ENCODE results near the gene TXNDC8.

TXNDC8 gene

DNA sequence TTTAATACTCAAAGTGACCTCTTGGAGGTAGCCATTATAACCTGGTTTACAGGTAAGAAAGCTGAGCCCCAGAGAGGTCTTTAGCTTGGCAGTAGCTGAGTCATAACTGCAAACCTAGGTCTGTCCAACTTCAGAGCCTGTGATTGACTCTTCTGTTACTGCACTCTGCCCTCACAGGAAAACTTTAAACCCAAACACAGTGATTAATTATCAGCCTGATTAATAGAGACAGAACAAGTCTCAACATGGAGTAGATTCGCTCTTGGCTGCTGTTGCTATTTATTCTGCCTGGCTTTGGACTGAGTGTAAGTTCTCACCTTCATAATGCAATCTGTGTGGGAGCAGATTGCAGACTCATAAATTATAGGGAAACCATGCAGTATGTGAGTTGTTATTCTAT is 53.9 kb downstream of the TXNDC8 start:
- H2AFZ ChIP-seq (ENCODE audit: low read length), result no peak overlapping the region
- H3K4me1 ChIP-seq (ENCODE audit: insufficient read depth, low read length, severe bottlenecking), result no peaks in the 10 kb centered on the region
- H3K9me3 ChIP-seq (ENCODE audit: low read length), result no peaks in the 10 kb centered on the region
- no peaks in the 10 kb centered on the region for H3K9me2 ChIP-seq (ENCODE audit: low read depth, low read length)
- no peak overlapping the region for H3K27ac ChIP-seq (ENCODE audit: low read depth, low read length, poor library complexity, severe bottlenecking)
- no peak overlapping the region for H3K4me3 ChIP-seq (ENCODE audit: low read depth, low read length, poor library complexity, severe bottlenecking)
- no peak overlapping the region for H3K9ac ChIP-seq (ENCODE audit: low read length)
- H3K4me2 ChIP-seq (ENCODE audit: low read length), result no peak overlapping the region
- no peaks in the 10 kb centered on the region for H3K79me2 ChIP-seq (ENCODE audit: insufficient read depth, low read length)
- peaks cover 5% of the 10 kb centered on the region; the same call in 1 of the 2 replicates for H3K27me3 ChIP-seq (ENCODE audit: insufficient read depth, low read length)
- no peaks in the 10 kb centered on the region for H3F3A ChIP-seq (ENCODE audit: insufficient read depth, low read length)
- no peaks in the 10 kb centered on the region for H3K36me3 ChIP-seq (ENCODE audit: insufficient read depth, low read length)
- H4K20me1 ChIP-seq (ENCODE audit: insufficient read depth, low read length), result no peaks in the 10 kb centered on the region
- no peak for TF ChIP-seq EZH2 (IDR thresholded peaks at IDR 0.05; ENCODE audit: borderline replicate concordance, low read length)
- TF ChIP-seq, protein P1, sequence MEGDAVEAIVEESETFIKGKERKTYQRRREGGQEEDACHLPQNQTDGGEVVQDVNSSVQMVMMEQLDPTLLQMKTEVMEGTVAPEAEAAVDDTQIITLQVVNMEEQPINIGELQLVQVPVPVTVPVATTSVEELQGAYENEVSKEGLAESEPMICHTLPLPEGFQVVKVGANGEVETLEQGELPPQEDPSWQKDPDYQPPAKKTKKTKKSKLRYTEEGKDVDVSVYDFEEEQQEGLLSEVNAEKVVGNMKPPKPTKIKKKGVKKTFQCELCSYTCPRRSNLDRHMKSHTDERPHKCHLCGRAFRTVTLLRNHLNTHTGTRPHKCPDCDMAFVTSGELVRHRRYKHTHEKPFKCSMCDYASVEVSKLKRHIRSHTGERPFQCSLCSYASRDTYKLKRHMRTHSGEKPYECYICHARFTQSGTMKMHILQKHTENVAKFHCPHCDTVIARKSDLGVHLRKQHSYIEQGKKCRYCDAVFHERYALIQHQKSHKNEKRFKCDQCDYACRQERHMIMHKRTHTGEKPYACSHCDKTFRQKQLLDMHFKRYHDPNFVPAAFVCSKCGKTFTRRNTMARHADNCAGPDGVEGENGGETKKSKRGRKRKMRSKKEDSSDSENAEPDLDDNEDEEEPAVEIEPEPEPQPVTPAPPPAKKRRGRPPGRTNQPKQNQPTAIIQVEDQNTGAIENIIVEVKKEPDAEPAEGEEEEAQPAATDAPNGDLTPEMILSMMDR (IDR thresholded peaks at IDR 0.05; ENCODE audit: low read length), result no peak

DNA sequence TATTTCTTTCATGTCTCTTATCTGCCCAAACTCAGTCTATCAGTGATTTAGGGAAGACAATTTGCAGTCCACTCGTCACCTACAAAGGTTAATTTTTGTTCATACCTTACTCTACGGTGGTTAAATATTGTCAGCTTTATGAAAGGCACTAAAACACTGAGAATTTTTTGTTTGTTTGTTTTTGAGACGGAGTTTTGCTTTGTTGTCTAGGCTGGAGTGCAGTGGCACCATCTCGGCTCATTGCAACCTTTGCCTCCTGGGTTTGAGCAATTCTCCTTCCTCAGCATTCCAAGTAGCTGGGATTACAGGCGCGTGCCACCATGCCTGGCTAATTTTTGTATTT is 55.0 kb downstream of the TXNDC8 start:
- H3K4me2 ChIP-seq (ENCODE audit: low read length), result no peak overlapping the region
- no peaks in the 10 kb centered on the region for H3K9me2 ChIP-seq (ENCODE audit: low read depth, low read length)
- no peak overlapping the region for H3K27ac ChIP-seq (ENCODE audit: low read depth, low read length, poor library complexity, severe bottlenecking)
- H3K4me1 ChIP-seq (ENCODE audit: insufficient read depth, low read length, severe bottlenecking), result no peaks in the 10 kb centered on the region
- H3F3A ChIP-seq (ENCODE audit: insufficient read depth, low read length), result no peaks in the 10 kb centered on the region
- H3K27me3 ChIP-seq (ENCODE audit: insufficient read depth, low read length), result peaks cover 5% of the 10 kb centered on the region; the same call in 1 of the 2 replicates
- no peaks in the 10 kb centered on the region for H4K20me1 ChIP-seq (ENCODE audit: insufficient read depth, low read length)
- H3K9ac ChIP-seq (ENCODE audit: low read length), result no peak overlapping the region
- no peak overlapping the region for H2AFZ ChIP-seq (ENCODE audit: low read length)
- TF ChIP-seq EZH2 (IDR thresholded peaks at IDR 0.05; ENCODE audit: borderline replicate concordance, low read length), result no peak
- TF ChIP-seq, protein P1 (IDR thresholded peaks at IDR 0.05; ENCODE audit: low read length), result no peak
- H3K4me3 ChIP-seq (ENCODE audit: low read depth, low read length, poor library complexity, severe bottlenecking), result no peak overlapping the region
- H3K79me2 ChIP-seq (ENCODE audit: insufficient read depth, low read length), result no peaks in the 10 kb centered on the region
- no peaks in the 10 kb centered on the region for H3K9me3 ChIP-seq (ENCODE audit: low read length)
- no peaks in the 10 kb centered on the region for H3K36me3 ChIP-seq (ENCODE audit: insufficient read depth, low read length)

DNA sequence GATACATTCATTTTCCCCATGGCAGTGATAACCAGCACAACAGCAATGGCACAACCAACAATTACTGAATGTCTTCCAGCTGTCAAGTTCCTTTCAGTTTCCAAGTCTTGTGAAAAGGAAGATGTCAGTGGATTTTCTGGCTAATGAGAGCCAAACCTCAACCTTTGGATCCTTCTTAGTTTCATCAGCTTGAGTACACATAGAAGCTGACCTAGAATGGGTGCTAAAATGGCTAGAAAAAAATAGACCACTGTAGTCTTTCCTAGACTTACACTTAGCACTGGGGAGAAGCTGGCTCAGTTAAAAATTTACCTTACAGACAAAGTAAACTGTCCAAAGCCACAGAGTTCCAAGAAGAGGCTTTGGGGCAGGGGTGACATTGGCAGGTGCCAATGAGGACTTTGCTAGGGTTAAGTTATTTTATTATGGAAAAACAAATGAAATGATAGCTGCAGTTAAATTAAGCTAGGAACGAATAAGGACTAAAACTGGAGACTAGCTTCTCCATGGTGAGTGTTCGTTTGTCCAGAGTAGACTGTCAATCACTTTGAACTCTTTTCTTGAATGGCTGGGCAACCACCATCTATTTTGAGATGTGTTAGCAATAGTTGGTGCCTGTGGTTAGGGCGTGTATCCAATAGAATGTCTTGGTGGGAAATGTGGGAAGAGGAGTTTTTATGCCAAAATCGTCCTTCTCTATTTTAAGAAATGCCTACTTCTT is 55.5 kb downstream of the TXNDC8 start:
- Histone ChIP-seq H3K79me2 (ENCODE audit: insufficient read depth, low read length) (no peaks in the 10 kb centered on the region), H3K27ac (ENCODE audit: low read depth, low read length, poor library complexity, severe bottlenecking) (no peak overlapping the region), H3F3A (ENCODE audit: insufficient read depth, low read length) (no peaks in the 10 kb centered on the region), H3K9me2 (ENCODE audit: low read depth, low read length) (no peaks in the 10 kb centered on the region), H3K9ac (ENCODE audit: low read length) (no peak overlapping the region), H3K36me3 (ENCODE audit: insufficient read depth, low read length) (no peaks in the 10 kb centered on the region), H3K4me1 (ENCODE audit: insufficient read depth, low read length, severe bottlenecking) (no peaks in the 10 kb centered on the region), H3K9me3 (ENCODE audit: low read length) (no peaks in the 10 kb centered on the region), H4K20me1 (ENCODE audit: insufficient read depth, low read length) (no peaks in the 10 kb centered on the region), H3K27me3 (ENCODE audit: insufficient read depth, low read length) (peaks cover 5% of the 10 kb centered on the region; the same call in 1 of the 2 replicates), H3K4me2 (ENCODE audit: low read length) (no peak overlapping the region), H2AFZ (ENCODE audit: low read length) (no peak overlapping the region), H3K4me3 (ENCODE audit: low read depth, low read length, poor library complexity, severe bottlenecking) (no peak overlapping the region)
- TF ChIP-seq, protein P1 (IDR thresholded peaks at IDR 0.05; ENCODE audit: low read length), result no peak
- TF ChIP-seq EZH2 (IDR thresholded peaks at IDR 0.05; ENCODE audit: borderline replicate concordance, low read length), result no peak
